ENCODE results near the gene PFKFB3. TPM values are rescaled to one million over a fixed set of nuclear protein-coding genes. Genes with fewer than 3 reads are reported as not detected.
"Not testable (repeated sequence)": the region's sequence is repeated elsewhere in the genome, so short reads cannot be mapped to it uniquely, and the experiment has no call there.

Gene PFKFB3
- total RNA-seq, 2 experiments from 2014 or later = 133 to 183 TPM

DNA sequence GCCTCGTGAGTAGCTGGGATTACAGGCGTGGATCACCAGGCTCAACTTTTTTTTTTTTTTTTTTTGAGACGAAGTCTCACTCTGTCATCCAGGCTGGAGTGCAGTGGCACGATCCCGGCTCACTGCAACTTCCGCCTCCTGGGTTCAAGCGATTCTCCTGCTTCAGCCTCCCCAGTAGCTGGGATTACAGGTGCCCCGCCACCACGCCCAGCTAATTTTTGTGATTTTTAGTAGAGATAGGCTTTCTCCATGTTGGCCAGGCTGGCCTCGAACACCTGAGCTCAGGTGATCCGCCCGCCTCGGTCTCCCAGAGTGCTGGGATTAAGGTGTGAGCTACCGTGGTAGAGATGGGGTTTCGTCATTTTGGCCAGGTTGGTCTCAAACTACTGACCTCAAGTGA, 36.8 kb upstream of the PFKFB3 start:
- Mint-ChIP-seq H3K27ac (peak overlapping the region; percentile 95), H3K36me3 (ENCODE audit: low read depth) (peaks cover 49% of the 10 kb centered on the region), H3K4me3 (peak overlapping the region; percentile 92), H3K4me1 (peaks cover 81% of the 10 kb centered on the region)
- intact Hi-C loops (cut with DNase I, micrococcal nuclease) = loop anchor here in 1 of 2 experiments (10.0 kb wide), 1 partner anchor 481 kb away; the partner anchor contains the start of gene TASOR2
- not testable (repeated sequence) for DNase-seq; H3K27me3 Mint-ChIP-seq; ATAC-seq; H3K9me3 Mint-ChIP-seq (ENCODE audit: low read depth)
- CTCF ChIA-PET = interaction anchor here (1.0 to 2.4 kb wide), 4 partner anchors 10 to 236 kb away, joined by 3 to 7 read pairs (median 3); no protein-coding TSS in a partner anchor
- POLR2A ChIA-PET = interaction anchor here (0.6 to 0.9 kb wide), 2 partner anchors 21 to 37 kb away, joined by 3 to 4 read pairs; partner anchors contain the start of gene PFKFB3

- Mint-ChIP-seq H3K4me1 (peaks cover 86% of the 10 kb centered on the region), H3K36me3 (ENCODE audit: low read depth) (peaks cover 54% of the 10 kb centered on the region), H3K4me3 (no peak overlapping the region), H3K27me3 (no peaks in the 10 kb centered on the region), H3K9me3 (ENCODE audit: low read depth) (no peaks in the 10 kb centered on the region), H3K27ac (peak overlapping the region; percentile 78)
- ChIA-PET POLR2A (no interaction called here), CTCF (interaction anchor here (0.6 to 2.4 kb wide), 8 partner anchors 8 to 1395 kb away, joined by 3 to 7 read pairs (median 3); no protein-coding TSS in a partner anchor)
- DNase-seq (no peak), ATAC-seq (no peak)
- intact Hi-C loops (cut with DNase I, micrococcal nuclease) = loop anchor here in 1 of 2 experiments (10.0 kb wide), 1 partner anchor 483 kb away; the partner anchor contains the start of gene TASOR2
Observed at GRCh38 chr10:6167456-6167855, 35.3 kb upstream of the PFKFB3 start.

GRCh38 chr10:6168084-6168483, 34.6 kb upstream of the PFKFB3 start:
- peaks cover 60% of the 10 kb centered on the region for H3K36me3 Mint-ChIP-seq (ENCODE audit: low read depth)
- no peak overlapping the region for H3K4me3 Mint-ChIP-seq
- H3K27ac Mint-ChIP-seq = peak overlapping the region; percentile 78
- CTCF ChIA-PET = interaction anchor here (0.6 to 2.4 kb wide), 6 partner anchors 7 to 238 kb away, joined by 3 to 7 read pairs (median 6); no protein-coding TSS in a partner anchor
- H3K9me3 Mint-ChIP-seq (ENCODE audit: low read depth) = no peaks in the 10 kb centered on the region
- intact Hi-C loops (cut with DNase I, micrococcal nuclease) = loop anchor here in 1 of 2 experiments (10.0 kb wide), 1 partner anchor 483 kb away; the partner anchor contains the start of gene TASOR2
- H3K4me1 Mint-ChIP-seq = peaks cover 86% of the 10 kb centered on the region
- POLR2A ChIA-PET = interaction anchor here (0.6 kb wide), 1 partner anchor 158 kb away, joined by 4 read pairs; no protein-coding TSS in a partner anchor
- DNase-seq (no peak), ATAC-seq (no peak)
- H3K27me3 Mint-ChIP-seq = no peaks in the 10 kb centered on the region

DNA sequence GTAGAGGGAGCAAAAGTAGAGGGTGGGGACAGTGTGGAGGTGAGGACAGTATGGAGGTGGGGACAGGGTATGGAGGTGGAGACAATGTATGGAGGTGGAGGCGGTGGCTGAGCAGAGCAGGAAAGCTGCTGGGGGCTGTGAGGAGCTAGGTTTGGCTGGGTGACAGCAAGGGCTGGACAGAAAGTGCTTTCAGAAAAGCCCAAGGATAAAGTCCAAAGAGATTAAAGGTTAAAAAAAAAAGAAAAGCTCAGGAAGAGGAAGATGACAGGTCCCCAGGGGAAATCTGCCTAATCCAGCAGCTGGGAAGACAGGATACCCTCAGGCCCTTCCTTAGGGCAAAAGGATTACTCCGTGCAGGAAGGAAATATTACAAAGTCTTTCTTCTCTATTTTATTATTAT, 32.1 kb upstream of the PFKFB3 start:
- ATAC-seq (no peak), DNase-seq (no peak)
- H3K27ac Mint-ChIP-seq = peak overlapping the region; percentile 53
- H3K4me1 Mint-ChIP-seq = peaks cover 95% of the 10 kb centered on the region
- H3K36me3 Mint-ChIP-seq (ENCODE audit: low read depth) = peaks cover 63% of the 10 kb centered on the region
- H3K9me3 Mint-ChIP-seq (ENCODE audit: low read depth) = no peaks in the 10 kb centered on the region
- intact Hi-C loops (cut with DNase I, micrococcal nuclease) = no loop called here
- ChIA-PET CTCF (interaction anchor here (0.6 to 3.3 kb wide), 3 partner anchors 32 to 84 kb away, joined by 3 to 18 read pairs (median 3); partner anchors contain the start of gene PFKFB3), POLR2A (interaction anchor here (0.7 kb wide), 1 partner anchor 32 kb away, joined by 3 read pairs; the partner anchor contains the start of gene PFKFB3)
- no peak overlapping the region for H3K4me3 Mint-ChIP-seq
- no peaks in the 10 kb centered on the region for H3K27me3 Mint-ChIP-seq

DNA sequence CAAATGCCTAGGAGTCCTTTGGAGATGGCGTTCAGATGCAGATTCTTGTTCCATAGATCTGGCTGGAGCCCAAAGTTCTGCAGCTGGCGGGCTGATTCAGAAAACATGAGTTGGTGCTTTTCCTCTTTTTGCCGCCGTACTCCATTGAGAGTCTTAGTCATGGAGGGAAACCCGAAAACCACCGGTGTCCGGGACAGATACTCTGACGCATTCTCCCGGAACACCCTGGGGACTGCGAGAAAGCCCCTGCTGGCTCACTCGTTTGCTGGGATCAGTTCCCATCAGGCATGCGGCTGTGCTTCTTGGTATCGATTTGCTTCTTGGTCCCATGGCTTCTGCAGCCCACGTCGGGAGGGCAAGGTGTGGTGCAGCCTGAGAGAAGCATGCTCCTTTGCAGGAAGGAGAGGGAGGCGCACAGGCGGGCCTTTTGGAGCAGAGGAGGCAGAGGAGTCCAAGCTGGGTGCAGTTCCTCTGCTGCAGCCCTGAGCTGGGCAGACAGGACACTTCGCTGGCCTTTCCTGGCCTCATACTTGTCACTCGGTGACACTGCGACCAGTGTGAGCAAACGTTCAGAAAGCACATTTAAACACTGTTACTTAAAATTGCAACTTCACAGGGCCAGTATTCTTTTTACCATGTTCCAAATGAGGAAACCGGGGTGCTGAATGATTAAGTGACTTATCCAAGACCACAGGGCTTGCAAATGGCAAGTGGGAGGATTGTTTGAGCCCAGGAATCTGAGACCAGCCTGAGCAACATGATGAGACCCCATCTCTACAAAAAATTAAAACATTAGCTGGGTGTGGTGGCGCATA, 30.6 kb upstream of the PFKFB3 start:
- peak; percentile 66 for ATAC-seq
- Mint-ChIP-seq H3K27ac (peak overlapping the region; percentile 90), H3K9me3 (ENCODE audit: low read depth) (no peaks in the 10 kb centered on the region), H3K4me1 (peaks cover 97% of the 10 kb centered on the region), H3K36me3 (ENCODE audit: low read depth) (peaks cover 57% of the 10 kb centered on the region), H3K27me3 (no peaks in the 10 kb centered on the region), H3K4me3 (peak overlapping the region; percentile 29)
- peak; percentile 80 for DNase-seq
- ChIA-PET POLR2A (interaction anchor here (0.7 kb wide), 3 partner anchors 25 to 1885 kb away, joined by 3 to 4 read pairs (median 3); no protein-coding TSS in a partner anchor), CTCF (interaction anchor here (0.5 to 3.3 kb wide), 13 partner anchors 10 to 230 kb away, joined by 3 to 18 read pairs (median 3); partner anchors contain the start of gene PFKFB3)
- intact Hi-C loops (cut with DNase I, micrococcal nuclease) = loop anchor here (2.0 kb wide), 1 partner anchor 29 kb away; no protein-coding TSS in a partner anchor

GRCh38 chr10:6173203-6173602, 29.5 kb upstream of the PFKFB3 start:
- Mint-ChIP-seq H3K27me3 (no peaks in the 10 kb centered on the region), H3K27ac (peak overlapping the region; percentile 90), H3K4me3 (peak overlapping the region; percentile 22), H3K36me3 (ENCODE audit: low read depth) (peaks cover 51% of the 10 kb centered on the region), H3K9me3 (ENCODE audit: low read depth) (no peaks in the 10 kb centered on the region), H3K4me1 (peaks cover 94% of the 10 kb centered on the region)
- DNase-seq = peak; percentile 80
- CTCF ChIA-PET = interaction anchor here (0.7 to 3.3 kb wide), 15 partner anchors 10 to 299 kb away, joined by 3 to 18 read pairs (median 4); partner anchors contain the start of gene PFKFB3
- POLR2A ChIA-PET = interaction anchor here (0.6 kb wide), 2 partner anchors 115 to 229 kb away, joined by 4 read pairs; no protein-coding TSS in a partner anchor
- intact Hi-C loops (cut with DNase I, micrococcal nuclease) = loop anchor here (2.0 kb wide), 1 partner anchor 28 kb away; no protein-coding TSS in a partner anchor
- peak; percentile 79 for ATAC-seq

GRCh38 chr10:6174201-6174874, 28.4 kb upstream of the PFKFB3 start:
- no peaks in the 10 kb centered on the region for H3K27me3 Mint-ChIP-seq
- ATAC-seq (no peak), DNase-seq (no peak)
- H3K9me3 Mint-ChIP-seq (ENCODE audit: low read depth) = no peaks in the 10 kb centered on the region
- ChIA-PET CTCF (interaction anchor here (1.0 to 2.2 kb wide), 3 partner anchors 7 to 232 kb away, joined by 4 to 7 read pairs (median 6); partner anchors contain the start of gene PFKFB3), POLR2A (interaction anchor here (0.5 to 1.4 kb wide), 2 partner anchors 11 to 67 kb away, joined by 3 to 4 read pairs; no protein-coding TSS in a partner anchor)
- no peak overlapping the region for H3K4me3 Mint-ChIP-seq
- peaks cover 46% of the 10 kb centered on the region for H3K36me3 Mint-ChIP-seq (ENCODE audit: low read depth)
- intact Hi-C loops (cut with DNase I, micrococcal nuclease) = no loop called here
- H3K27ac Mint-ChIP-seq = peak overlapping the region; percentile 90
- peaks cover 85% of the 10 kb centered on the region for H3K4me1 Mint-ChIP-seq

- CTCF ChIA-PET = interaction anchor here (0.6 to 2.2 kb wide), 4 partner anchors 8 to 233 kb away, joined by 3 to 7 read pairs (median 4); partner anchors contain the start of gene PFKFB3
- peaks cover 76% of the 10 kb centered on the region for H3K4me1 Mint-ChIP-seq
- POLR2A ChIA-PET = interaction anchor here (1.4 kb wide), 1 partner anchor 12 kb away, joined by 3 read pairs; no protein-coding TSS in a partner anchor
- H3K9me3 Mint-ChIP-seq (ENCODE audit: low read depth) = no peaks in the 10 kb centered on the region
- peak; percentile 20 for DNase-seq
- H3K36me3 Mint-ChIP-seq (ENCODE audit: low read depth) = peaks cover 39% of the 10 kb centered on the region
- no peak overlapping the region for H3K4me3 Mint-ChIP-seq
- H3K27me3 Mint-ChIP-seq = no peaks in the 10 kb centered on the region
- ATAC-seq = peak; percentile 40
- intact Hi-C loops (cut with DNase I, micrococcal nuclease) = no loop called here
- peak overlapping the region; percentile 66 for H3K27ac Mint-ChIP-seq
Observed at GRCh38 chr10:6175329-6176055, 27.2 kb upstream of the PFKFB3 start.

GRCh38 chr10:6176691-6177231, 26.0 kb upstream of the PFKFB3 start:
- intact Hi-C loops (cut with DNase I, micrococcal nuclease) = no loop called here
- no peak overlapping the region for H3K4me3 Mint-ChIP-seq
- ATAC-seq (no peak), DNase-seq (no peak)
- peak overlapping the region; percentile 66 for H3K27ac Mint-ChIP-seq
- H3K36me3 Mint-ChIP-seq (ENCODE audit: low read depth) = peaks cover 37% of the 10 kb centered on the region
- H3K27me3 Mint-ChIP-seq = no peaks in the 10 kb centered on the region
- peaks cover 67% of the 10 kb centered on the region for H3K4me1 Mint-ChIP-seq
- H3K9me3 Mint-ChIP-seq (ENCODE audit: low read depth) = no peaks in the 10 kb centered on the region
- ChIA-PET CTCF (interaction anchor here (0.7 to 2.2 kb wide), 2 partner anchors 10 to 90 kb away, joined by 3 to 7 read pairs; no protein-coding TSS in a partner anchor), POLR2A (no interaction called here)

DNA sequence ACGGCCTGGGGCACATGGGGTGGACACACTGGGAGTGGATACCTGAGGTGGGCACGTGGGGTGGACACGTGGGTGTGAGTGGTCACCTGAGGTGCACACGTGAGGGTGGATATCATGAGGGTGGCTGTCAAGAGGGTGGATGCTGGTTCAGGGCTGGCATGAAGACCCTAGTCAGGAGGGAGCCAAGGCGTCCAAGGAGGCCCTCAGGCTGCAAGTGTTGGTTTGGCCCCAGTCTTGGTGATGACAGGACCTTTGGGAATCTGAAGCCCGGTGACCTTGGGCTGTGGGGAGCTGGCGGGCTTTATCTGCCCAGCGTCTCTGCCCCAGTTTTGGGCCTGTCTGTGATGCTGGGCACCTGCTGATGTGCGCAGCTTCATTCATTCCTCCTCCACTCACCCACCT, 24.9 kb upstream of the PFKFB3 start:
- ChIA-PET CTCF (interaction anchor here (0.7 kb wide), 1 partner anchor 190 kb away, joined by 4 read pairs; no protein-coding TSS in a partner anchor), POLR2A (no interaction called here)
- Mint-ChIP-seq H3K27me3 (no peaks in the 10 kb centered on the region), H3K36me3 (ENCODE audit: low read depth) (peaks cover 28% of the 10 kb centered on the region), H3K27ac (peak overlapping the region; percentile 23), H3K4me1 (peaks cover 56% of the 10 kb centered on the region), H3K9me3 (ENCODE audit: low read depth) (no peaks in the 10 kb centered on the region), H3K4me3 (no peak overlapping the region)
- DNase-seq = no peak
- intact Hi-C loops (cut with DNase I, micrococcal nuclease) = no loop called here
- no peak for ATAC-seq
